ENCODE measurements around the gene NAPG.
"Not testable (repeated sequence)": the region's sequence is repeated elsewhere in the genome, so short reads cannot be mapped to it uniquely, and the experiment has no call there.

The NAPG gene

GRCh38 chr18:10525697-10526560, at the start of gene NAPG:
NAPG (plus strand) TSS chr18:10526027; CDS start chr18:10526103, 76 bp downstream.
- peak; percentile 95 for DNase-seq (ENCODE audit: low spot score)

GRCh38 chr18:10476338-10476791, 49.5 kb upstream of the NAPG start:
- DNase-seq (ENCODE audit: low spot score): no peak

- no peak for DNase-seq (ENCODE audit: low spot score)
Observed at GRCh38 chr18:10477121-10477862, 48.5 kb upstream of the NAPG start.

GRCh38 chr18:10477863-10478260, 48.0 kb upstream of the NAPG start:
- DNase-seq (ENCODE audit: low spot score): no peak

- no peak for DNase-seq (ENCODE audit: low spot score)
Observed at GRCh38 chr18:10481831-10482230, 44.0 kb upstream of the NAPG start.

GRCh38 chr18:10482363-10482984, 43.4 kb upstream of the NAPG start:
- no peak for DNase-seq (ENCODE audit: low spot score)

GRCh38 chr18:10482985-10483949, 42.6 kb upstream of the NAPG start:
- no peak for DNase-seq (ENCODE audit: low spot score)

GRCh38 chr18:10485475-10485874, 40.4 kb upstream of the NAPG start:
- no peak for DNase-seq (ENCODE audit: low spot score)

- DNase-seq (ENCODE audit: low spot score): no peak
Observed at GRCh38 chr18:10486362-10486761, 39.5 kb upstream of the NAPG start.

GRCh38 chr18:10487154-10487553, 38.7 kb upstream of the NAPG start:
- no peak for DNase-seq (ENCODE audit: low spot score)

GRCh38 chr18:10488017-10488416, 37.8 kb upstream of the NAPG start:
- DNase-seq (ENCODE audit: low spot score): no peak

GRCh38 chr18:10490401-10491165, 35.2 kb upstream of the NAPG start:
- DNase-seq (ENCODE audit: low spot score): no peak

GRCh38 chr18:10495936-10496335, 29.9 kb upstream of the NAPG start:
- DNase-seq (ENCODE audit: low spot score): no peak

GRCh38 chr18:10497206-10497749, 28.5 kb upstream of the NAPG start:
- DNase-seq (ENCODE audit: low spot score): no peak

- no peak for DNase-seq (ENCODE audit: low spot score)
Observed at GRCh38 chr18:10499230-10499629, 26.6 kb upstream of the NAPG start.

- no peak for DNase-seq (ENCODE audit: low spot score)
Observed at GRCh38 chr18:10500038-10500437, 25.8 kb upstream of the NAPG start.

GRCh38 chr18:10504723-10505122, 21.1 kb upstream of the NAPG start:
- no peak for DNase-seq (ENCODE audit: low spot score)

GRCh38 chr18:10505892-10506291, 19.9 kb upstream of the NAPG start:
- not testable (repeated sequence) for DNase-seq (ENCODE audit: low spot score)

- DNase-seq (ENCODE audit: low spot score): no peak
Observed at GRCh38 chr18:10508591-10508990, 17.2 kb upstream of the NAPG start.

GRCh38 chr18:10511236-10511635, 14.6 kb upstream of the NAPG start:
- no peak for DNase-seq (ENCODE audit: low spot score)
